Activated CD8-positive, alpha-beta memory T cell treated with anti-CD3 and anti-CD28 coated beads, Interleukin-2, amount 50 U/mL, for 1 hour (primary cell): ENCODE data around the gene ZNF362.

ENCODE experiments used
- DNase-seq: peaks from one replicate; pipeline ENCODE4 v3.0.0-alpha.2; 2020; ENCODE audit errors: extremely low read depth

The ZNF362 gene

GRCh38 chr1:33244809-33245186, 11.5 kb upstream of the ZNF362 start:
- DNase-seq, result no peak

GRCh38 chr1:33246171-33246570, 10.1 kb upstream of the ZNF362 start:
- no peak for DNase-seq

DNA sequence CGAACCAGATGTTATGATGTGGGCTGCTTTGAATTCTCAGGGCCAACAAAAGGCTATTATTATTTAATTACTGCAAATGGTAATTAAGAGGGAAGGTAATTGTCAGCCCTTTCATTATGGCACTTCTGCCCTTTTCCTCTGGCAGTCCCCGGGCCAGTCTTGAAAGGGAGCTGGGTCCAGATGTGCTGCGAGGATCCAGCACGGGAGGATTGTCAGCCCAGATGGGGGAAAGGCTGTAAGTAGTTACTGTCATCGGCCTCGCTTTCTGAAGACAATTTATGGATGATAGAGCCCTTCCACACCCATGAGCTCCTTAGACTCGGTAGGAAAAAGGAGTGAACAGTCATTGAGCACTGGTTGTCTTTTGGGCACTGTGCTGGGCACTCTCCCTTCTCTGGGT, 8.7 kb upstream of the ZNF362 start:
- no peak for DNase-seq

- DNase-seq, result no peak
Observed at GRCh38 chr1:33248244-33248643, 8.0 kb upstream of the ZNF362 start.

- no peak for DNase-seq
Observed at GRCh38 chr1:33249422-33249821, 6.9 kb upstream of the ZNF362 start.

DNA sequence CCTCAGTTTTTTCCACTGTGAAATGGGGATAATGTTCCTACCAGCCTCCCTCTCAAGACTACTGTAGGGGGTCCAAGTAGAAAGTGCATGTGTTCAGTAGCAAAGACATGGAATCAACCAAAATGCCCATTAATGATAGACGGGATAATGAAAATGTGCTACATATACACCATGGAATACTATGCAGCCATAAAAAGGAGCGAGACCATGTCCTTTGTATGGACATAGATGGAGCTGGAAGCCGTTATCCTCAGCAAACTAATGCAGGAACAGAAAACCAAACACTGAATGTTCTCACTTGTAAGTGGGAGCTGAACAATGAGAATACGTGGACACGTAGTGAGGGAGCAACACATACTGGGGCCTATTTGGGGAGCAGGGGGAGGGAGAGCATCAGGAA, 6.1 kb upstream of the ZNF362 start:
- DNase-seq, result no peak

GRCh38 chr1:33250724-33251123, 5.6 kb upstream of the ZNF362 start:
- DNase-seq, result no peak

DNA sequence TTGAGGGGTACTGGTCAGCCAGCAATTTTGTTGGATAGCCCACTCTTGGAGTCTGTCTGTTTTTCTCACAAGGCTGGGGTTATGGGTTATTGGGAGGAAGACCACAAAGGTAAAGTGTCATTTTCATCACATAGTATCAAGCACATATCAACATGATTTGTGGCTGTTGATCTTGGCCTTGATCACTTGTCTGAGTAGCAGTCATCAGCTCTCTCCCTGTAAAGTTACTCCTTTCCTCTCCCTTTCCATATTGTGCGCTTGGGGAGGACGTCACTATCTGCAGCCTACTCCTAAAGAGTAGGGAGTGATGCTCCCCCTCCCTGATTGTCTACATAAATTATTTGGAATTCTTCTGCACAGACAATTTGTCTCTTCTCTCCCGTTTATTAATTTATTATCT, 1.8 kb upstream of the ZNF362 start:
- DNase-seq, result no peak

DNA sequence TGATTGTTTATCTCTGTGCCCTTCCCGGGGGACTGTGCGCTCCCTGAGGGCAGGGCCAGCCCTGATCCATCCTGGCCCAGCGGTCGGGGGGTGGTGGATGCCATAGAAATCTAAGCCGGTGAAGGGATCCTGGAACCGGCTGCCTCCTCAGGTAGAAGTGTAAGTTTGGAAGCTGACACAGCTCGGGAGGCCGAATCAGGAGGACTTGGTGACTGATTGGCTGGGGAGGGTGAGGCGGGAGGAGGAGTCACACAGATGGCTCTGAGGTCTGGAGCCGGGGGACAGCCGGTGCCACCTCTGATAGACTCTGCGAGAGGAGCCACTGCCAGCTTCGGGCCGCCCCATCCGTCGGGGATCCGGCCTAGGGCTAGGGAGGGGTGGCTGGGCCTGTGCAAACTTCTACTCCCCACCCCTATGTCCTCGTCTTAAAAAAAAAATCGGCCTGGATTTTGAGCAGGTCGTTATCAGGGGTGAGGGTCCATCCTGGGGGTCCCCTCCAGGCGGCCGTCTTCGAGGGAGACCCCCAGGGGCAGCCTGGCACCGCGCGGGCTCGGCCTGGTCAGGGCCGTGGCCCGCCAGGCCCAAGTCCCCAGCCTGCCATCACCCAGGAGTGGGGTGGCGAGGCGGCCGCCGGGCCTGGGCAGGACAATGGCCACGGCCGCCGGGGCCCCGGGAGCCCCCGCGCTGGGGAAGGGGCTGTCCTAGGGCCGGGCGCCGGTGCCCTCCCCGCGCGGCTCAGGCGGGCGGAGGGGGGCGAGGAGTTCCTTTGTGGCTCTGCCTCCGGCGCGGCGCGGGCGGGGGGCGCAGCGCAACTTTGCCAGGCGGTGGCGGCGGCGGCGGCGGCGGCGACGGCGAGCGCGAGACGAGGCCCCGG, 708 bp upstream of the ZNF362 start:
- DNase-seq, result no peak

- no peak for DNase-seq
Observed at GRCh38 chr1:33256221-33256470, 146 bp upstream of the ZNF362 start.

GRCh38 chr1:33257207-33257771, 997 bp downstream of the ZNF362 start:
- no peak for DNase-seq

DNA sequence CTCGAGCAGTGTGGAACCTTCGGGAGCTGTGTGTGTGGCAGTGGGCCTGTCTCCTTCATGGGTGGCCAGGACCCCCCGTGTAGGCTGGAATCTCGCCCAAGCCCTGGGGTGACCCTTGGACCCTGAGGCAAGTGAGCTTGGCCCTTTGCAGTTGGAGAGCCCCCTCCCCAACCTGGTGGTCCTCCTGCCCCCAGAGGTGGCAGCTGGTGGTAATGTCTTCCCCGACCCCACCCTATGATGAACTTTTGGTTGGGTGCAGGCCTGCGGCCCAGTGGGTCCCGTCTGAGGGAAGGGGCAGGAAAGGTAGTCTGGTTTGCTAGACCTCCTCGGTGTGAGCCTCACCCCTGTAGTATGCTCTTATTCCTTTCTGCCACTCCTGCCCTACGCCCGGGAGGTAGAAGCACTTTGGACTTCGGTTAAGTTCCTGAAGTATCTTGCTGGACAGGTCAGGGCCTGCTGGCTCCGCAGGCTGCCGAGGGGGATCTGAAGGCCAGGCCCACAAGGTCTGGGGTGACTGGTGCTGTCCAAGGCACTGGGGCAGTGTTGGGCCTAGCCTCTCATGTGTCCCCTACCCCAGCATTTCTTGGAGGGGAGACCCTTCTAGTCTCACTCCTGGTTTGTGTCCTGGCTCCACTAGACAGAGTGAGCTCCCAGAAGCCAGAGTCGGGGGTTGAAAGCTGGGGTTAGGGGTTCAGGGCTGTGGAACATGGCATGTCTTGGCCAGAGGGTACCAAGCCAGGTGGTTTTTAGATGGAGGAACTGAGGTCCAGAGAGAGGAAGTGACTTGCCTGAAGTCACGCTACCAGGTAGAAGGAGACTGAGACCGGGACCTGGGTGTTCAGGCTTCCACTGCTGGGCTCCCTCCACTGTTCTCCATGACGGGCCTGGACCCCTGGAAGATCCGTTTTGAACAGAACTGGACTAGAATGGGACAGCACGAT, 1.8 kb downstream of the ZNF362 start:
- no peak for DNase-seq

GRCh38 chr1:33258788-33259274, 2.5 kb downstream of the ZNF362 start:
- DNase-seq, result no peak

DNA sequence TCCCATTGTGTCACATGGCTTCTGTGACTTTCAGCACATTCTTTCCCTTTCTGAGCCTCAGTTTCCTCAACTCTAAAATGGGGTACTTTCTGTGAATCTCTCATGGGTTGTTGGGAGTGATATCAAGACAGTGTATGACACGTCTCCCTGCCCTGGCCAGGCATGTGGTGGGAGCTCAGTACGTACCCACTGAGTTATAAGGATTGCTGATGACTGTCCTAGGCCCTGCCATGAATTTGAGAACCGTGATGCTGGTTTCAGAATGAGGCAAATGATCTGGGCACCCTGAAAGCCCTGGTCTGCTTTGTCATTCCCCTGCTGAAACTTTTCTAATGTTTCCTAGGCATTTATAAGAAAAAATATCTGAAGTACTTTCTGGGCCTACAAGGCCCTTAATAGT, 3.6 kb downstream of the ZNF362 start:
- no peak for DNase-seq

GRCh38 chr1:33260439-33260838, 4.1 kb downstream of the ZNF362 start:
- DNase-seq, result no peak

GRCh38 chr1:33261344-33261743, 5.1 kb downstream of the ZNF362 start:
- DNase-seq, result no peak

DNA sequence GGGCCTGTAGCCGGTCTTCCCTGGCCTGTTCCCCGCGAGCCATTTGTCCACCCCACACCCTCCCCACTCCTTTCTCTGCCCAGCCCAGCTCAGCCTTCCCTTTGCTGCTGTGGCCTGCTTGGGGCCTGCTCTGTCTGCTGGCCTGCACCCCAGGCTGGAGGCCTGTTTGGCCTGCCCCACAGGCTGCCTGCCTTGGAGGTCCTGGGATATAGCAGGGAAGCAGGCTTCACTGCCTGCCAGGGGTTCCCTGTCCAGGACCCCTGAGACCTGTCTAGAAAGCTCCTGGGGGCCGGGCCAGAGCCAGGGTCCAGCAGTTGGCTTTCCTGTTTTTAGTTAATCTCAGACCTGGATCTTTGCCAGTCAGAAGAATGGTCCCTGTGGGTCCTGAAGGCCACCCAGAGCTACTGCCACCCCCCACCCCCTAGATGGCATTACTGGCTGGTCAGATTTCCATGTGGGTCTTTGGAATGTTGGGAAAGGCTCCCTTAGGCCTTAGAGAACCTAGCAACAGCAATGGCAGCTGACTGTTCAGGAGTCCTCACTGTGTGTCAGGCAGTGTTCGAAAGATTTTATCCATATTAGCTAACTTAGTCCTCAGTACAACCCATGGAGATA, 7.7 kb downstream of the ZNF362 start:
- no peak for DNase-seq

- DNase-seq, result no peak
Observed at GRCh38 chr1:33265780-33266605, 9.7 kb downstream of the ZNF362 start.

GRCh38 chr1:33266766-33267165, 10.5 kb downstream of the ZNF362 start:
- DNase-seq, result no peak

- DNase-seq, result no peak
Observed at GRCh38 chr1:33267468-33268205, 11.3 kb downstream of the ZNF362 start.

GRCh38 chr1:33268457-33268856, 12.2 kb downstream of the ZNF362 start:
- DNase-seq, result no peak
